ELR (cell line): Measurements from ENCODE around the gene BSN.

Source experiments
- DNase-seq: peaks from one replicate; pipeline ENCODE4 v3.0.0-alpha.2; 2015; ENCODE audit warnings: low read depth

The BSN gene

DNA sequence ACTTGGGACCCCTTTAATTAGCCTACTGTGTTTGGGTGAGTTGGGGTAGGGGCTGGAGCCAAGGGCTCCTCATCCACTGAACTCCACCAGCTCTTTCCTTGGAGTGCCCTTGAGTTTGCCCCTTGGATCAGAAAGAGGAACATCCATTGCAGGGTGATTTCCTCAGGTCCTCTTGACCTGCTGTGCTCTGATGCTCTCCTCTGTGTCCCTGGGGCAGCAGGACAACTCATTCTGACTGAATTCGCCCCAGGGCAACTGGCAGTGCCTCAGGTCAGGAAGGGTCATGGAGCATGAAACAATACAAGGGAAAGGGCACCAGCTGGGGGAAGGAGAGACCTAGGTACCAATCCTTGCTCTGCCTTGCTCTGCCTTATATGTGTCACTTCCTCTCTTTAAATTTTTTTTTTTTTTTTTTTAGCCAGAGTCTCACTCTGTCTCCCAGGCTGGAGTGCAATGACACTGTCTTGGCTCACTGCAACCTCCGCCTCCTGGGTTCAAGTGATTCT lies 47.8 kb downstream of the BSN start:
- peak; percentile 69 for DNase-seq

DNA sequence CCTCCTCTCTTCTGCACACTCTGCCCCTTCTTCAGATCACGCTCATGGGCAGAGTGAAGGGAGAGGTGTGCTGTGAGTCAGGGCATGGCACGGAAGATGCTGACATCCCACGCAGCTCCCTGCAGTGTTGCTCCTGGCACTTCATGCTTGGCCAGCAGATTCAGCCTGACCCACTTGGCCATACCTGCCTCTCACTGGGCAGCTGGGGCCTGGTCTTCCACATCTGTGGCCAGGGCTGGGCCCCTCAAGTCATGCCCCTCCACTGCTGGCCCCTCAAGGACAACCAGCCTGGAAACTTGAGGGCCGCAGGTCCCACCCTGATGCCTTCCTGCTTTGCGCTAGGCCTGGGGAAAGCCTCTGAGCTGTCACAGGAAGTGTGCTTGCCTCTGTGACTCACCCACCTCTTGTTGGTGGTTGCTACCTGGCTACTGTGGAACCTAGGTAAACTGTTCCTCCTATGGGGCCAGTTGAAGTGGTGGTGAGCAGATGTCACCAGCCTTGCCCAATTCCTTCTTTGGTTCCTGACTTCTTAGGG lies 48.7 kb downstream of the BSN start:
- peak; percentile 43 for DNase-seq

DNA sequence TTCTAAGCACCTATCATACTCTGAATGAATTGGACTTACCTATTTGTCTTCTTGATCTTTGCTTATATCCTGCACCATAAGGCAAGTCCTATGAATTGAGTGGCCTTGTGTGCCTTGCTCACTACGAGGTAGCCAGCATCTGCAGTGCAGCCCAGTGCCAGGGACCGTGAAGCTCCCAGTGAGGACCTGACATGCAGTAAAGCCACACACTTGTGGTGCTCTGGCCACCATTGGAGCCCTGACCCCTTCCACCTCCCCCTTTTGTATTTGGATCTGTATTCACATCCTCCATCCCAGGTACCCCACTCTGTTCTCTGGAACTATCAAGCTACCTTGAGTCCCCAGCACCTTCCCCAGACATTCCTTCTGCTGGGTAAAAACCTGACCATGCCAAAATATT lies 52.1 kb downstream of the BSN start:
- no peak for DNase-seq

DNA sequence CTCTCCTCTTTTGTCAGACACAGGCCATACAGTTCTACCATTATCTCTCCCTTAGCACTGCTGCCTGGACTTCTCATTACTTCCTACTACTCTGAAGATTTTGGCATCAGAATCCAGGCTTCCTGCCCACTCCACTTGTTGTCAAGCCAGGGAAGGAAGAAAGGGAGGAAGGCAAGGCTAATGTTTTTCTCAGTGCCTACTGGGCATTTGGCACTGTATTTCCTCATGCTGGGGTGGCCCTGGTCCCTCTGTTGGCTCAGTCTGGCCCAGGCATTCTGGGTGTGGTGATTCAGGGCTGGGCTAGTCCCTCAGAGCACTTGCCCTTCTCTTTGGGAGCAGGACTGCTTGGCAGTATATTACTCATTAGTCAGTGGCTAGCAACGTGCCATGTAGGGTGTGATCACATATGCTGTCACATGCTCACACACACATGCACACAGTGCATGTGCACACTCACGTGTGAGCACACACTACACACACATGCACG lies 52.9 kb downstream of the BSN start:
- peak; percentile 12 for DNase-seq

DNA sequence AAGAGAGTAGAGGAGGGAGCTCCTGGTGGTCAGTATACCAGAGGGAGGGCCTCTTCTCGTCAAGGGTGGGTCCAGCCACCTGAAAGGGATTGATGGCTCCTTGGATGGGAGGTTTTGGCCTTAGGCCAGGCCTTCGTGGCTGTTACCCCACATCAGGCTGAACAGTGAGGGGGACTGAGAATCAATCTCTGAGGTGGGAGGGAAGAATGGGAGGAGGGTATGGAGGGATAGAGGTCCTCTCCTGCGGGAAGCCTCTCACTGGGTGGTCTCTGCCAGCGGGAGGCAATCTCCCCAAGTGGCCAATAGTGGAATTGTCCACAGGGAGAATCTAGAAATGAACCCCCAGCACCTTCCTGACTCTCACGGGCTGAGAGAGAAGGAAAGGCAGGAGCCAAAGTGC lies 53.5 kb downstream of the BSN start:
- peak; percentile 18 for DNase-seq

DNA sequence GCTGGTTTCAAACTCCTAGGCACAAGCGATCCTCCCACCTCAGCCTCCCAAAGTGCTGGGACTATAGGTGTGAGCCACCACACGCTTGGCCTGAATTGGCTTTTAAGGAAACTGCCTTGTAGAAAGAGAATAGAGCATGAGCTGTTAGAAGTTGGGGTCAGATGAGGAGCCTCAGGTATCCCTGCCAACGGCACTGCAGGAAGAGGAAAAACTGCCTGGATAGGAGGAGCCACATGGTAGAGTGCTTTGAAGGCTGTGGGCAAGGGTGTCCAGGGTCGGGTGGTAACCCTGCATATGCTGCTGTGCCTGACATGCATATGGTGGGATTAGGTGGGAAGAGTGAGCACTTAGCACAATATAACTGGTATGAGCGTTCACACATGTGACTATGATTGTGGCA lies 55.0 kb downstream of the BSN start:
- DNase-seq = no peak

DNA sequence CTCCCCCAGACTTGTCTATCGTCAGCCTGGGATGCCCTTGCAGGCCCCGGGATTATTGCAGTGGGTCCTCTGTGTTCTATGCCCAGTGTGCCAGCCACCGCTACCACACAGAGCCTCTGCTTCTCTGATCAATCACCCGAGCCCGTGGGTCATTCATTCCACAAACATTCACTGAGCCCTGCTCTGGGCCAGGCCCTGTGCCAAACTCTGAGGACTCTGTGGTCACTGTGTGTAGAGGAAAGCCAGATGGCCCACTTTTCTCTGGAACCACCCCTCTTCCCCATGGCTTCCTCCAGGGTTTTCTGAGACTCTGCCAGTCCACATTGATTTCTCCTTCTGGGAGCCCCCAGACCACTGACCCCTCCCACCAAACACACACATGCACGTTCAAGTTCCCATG lies 55.5 kb downstream of the BSN start:
- DNase-seq = no peak

DNA sequence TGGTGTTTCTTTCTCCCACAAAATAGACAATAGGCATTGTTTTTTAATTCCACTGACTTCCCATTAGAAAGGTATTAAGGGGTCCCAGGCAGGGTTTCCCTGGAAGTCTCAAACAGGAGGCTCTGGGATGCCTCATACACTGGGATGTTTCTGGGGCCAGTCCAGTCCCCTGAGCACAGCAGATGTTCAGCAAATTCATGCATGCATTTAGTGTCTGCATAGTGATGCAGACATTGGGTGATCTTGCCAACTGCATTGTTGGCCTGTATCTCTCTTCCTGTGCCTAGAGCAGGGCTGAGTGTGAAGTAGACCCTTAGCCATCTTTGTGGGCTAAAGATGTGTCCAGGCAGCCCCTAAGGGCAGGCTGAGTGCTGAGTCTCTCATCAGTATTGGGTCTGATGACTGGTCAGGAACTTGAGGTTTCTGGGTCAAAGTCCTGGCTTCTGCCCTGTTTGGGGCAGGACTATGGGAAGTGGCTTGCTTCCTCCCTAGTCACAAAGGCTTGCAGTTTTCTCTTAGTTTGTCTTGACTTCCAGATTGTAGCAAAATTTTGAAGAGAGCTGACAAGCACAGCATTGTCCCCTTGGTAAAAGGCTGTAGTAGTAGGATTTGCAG lies 56.5 kb downstream of the BSN start:
- peak; percentile 26 for DNase-seq

DNA sequence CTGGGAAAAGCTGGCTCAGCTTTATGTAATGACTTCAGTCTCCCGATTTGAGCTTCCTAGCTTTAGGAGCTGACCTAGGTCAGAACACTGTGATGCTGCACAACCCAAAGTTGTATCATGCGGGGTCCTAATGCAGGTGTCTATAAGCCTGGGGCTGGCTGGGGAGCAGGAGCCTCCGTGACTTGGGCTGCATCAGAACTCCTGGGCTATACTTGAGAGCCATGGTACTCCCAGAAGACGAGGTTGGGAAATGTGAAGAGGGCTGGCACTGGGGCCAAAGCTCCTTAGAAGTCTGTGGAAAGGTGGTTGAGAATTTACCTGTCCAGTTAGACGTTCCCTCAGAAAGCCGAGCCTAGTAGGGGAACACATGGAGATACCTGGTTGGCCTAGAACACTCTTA lies 57.0 kb downstream of the BSN start:
- no peak for DNase-seq

DNA sequence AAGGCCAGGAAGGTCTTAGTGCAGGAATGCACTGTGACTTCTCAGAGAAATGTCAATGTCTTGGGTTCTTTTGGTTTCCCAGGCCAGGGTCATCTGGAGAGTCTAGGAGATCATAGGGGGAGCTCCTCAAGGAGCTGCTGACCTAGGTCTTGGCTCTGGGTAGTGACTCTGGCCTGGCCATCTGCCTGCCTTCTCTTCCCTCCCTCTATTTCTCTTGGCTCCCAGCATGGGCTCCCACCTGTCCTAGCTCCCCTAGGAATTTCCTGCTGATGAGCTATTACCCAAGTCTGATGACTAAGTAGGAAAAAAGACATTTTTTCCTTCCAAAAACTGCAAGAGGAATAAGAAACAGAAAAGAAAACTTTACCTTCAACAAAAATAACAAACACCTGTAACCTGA lies 57.4 kb downstream of the BSN start:
- DNase-seq = no peak

DNA sequence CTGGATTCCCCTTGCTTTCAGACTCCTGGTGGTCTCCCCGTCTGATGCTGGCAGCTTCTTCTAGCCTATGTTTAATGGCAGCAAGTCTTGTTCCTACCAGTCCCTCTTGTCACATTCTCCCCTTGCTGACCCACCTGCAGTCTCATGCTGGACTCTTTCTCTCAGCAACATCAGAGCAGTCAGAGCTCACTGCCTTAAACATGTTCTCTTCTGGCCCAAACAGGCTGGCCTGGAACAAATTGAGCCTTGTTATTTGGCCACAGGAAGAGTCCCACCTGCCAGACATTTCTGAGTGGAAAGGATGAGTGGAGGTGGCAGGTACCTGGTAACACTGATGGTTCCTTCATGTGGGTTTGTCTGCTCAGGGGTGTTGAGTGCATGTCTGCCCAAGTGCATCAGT lies 60.7 kb downstream of the BSN start:
- DNase-seq = no peak

DNA sequence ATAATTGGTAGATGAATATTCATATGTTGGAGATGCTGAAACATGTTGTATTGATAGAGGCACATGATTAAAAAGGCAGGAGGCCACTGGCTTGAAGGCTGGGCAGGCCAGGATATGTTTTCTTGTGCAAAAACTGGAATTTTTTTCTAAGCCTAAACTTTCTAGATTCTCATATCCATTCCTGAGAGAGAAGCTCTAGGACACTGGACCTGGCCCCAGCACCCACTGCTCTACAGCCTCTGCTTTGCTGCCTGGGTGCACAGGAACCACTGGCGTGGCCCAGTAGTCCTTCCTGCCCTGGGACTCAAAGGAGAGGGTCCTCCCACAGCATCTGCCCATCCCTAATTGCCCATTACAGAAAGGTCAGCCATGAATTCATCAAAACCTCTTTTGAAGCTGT lies 61.8 kb downstream of the BSN start:
- no peak for DNase-seq

DNA sequence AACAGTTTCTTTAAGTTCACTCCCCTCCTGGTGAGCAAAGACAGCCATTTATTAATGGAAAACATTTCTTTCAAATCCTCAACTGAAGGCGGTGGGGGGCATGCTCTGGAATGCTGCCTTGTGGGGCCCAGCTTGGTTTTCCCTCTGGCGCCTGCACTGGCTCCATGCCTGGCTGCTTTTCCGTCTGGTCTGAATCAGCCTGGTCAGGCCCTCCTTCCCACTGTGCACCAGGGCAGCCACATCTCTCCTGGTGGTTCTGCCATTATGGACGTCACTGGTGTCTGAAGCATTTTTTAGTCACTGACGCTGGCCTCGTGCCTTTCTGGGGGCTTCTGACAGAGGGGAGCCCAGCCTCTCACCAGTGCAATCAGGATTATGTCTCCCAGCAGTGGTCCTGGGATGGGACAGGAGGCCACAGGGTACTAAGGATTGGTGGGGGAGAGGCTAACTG lies 62.2 kb downstream of the BSN start:
- DNase-seq = peak; percentile 26

DNA sequence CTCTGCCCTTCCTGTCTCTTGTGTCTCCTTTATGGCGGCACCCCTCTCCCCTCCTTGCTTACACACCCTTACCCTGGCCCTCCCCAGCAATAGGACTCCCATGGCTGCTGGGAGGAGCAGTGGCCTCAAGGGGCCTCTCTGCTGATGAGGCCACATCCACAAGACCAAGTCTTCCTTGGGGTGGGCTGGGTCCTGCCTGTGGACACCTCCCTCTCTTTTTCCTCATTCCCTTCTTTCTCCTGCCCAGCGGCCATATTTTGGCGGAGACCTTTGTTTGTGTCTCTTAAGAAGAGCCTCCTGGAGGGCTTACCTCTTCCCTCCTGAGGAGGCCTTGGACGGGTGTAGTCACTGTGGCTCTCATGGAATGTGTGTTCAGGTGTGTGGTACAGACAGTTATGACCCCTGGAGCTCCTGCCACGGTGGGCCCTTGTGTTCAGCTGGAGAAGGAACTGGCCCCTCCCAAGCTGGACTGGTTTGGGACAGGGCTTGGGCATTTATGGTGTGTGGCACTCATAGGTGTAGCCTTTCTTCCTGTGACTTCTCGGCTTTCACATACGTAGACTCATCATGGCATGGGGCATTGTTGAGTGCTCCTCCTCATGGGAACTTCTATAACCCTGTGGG lies 63.2 kb downstream of the BSN start:
- no peak for DNase-seq

DNA sequence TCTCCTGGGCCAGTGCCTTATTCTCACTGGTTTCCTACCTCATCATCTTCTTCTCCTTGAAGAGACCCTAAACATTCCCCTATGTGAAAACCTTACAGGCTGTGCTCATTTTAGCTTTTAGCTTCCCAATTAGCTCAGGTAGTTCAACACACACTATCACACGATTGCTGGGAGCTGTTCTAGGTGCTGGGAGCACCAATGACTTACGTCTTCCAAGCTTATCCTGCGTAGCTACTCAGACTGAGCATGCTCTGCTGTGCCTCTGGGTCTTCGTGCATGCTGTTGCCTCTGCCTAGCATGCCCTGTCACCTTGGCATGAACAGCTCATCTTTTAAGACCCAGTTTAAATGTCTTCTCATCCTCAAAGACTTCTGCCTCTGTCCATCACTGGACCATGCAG lies 64.1 kb downstream of the BSN start:
- no peak for DNase-seq

DNA sequence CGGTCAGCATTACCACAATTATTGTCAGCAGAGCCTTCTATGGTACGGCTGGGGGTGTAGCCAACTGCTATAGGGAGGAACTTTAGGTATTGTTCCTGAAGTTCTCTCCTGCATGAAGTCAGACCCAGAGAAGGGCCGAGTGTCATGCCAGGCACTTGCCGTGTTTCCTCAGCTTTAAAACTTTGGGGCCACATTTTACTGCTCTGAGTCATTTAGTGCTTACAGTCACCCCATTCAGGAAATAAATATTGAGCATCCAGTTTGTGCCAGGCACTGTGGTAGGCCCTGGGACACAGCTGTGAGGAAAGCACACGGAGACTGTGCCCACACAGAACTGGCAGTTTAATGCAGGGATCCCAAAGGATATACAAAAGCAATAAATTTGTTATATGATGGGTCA lies 65.4 kb downstream of the BSN start:
- DNase-seq = peak; percentile 47

DNA sequence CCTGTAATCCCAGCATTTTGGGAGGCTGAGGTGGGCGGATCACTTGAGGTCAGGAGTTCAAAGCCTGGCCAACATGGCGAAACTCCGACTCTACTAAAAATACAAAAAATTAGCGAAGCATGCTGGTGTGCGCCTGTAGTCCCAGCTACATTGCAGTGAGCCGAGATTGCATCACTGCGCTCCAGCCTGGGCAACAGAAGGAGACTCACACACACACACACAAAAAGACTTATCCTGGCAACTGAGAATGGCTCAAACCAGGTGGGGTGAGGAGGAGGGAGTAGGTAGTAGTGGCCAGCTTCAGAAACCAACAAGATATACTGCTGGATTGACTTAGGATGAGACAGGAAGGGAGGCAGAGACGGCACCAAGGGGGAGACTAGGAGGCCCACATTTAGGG lies 66.5 kb downstream of the BSN start:
- DNase-seq = no peak

DNA sequence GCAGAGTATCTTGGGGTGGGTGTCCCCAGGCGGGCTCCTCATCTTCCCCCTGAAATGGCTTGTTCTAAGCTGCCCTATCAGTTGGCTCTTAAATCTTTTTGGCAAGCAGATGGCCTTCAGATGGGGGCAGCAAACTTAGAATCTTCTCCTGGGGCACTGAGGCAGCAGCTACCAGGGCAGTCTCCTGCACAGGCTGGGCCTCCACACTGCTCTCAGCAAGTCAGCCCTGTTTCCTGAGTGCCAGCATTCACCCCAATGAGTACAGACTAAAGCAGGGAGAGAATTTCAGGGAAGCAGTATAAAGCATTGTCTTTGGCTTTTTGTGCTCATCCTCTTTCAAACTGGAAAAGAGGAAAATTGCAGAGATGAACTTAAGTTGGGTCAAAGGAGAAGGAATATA lies 68.8 kb downstream of the BSN start:
- DNase-seq = no peak

DNA sequence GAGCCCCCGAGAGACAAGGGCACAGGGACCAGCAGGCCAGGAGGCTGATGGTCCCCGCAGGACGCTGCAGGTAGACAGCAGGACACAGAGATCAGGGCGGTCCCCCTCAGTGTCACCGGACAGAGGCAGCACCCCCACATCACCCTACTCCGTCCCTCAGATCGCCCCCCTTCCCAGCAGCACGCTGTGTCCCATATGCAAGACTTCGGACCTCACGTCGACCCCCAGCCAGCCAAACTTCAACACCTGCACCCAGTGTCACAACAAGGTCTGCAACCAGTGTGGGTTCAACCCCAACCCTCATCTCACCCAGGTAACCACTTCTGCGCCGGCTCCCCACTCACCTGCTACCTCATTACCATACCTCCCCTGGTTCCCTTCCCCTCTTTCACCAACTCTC lies 70.8 kb downstream of the BSN start:
- DNase-seq = no peak

DNA sequence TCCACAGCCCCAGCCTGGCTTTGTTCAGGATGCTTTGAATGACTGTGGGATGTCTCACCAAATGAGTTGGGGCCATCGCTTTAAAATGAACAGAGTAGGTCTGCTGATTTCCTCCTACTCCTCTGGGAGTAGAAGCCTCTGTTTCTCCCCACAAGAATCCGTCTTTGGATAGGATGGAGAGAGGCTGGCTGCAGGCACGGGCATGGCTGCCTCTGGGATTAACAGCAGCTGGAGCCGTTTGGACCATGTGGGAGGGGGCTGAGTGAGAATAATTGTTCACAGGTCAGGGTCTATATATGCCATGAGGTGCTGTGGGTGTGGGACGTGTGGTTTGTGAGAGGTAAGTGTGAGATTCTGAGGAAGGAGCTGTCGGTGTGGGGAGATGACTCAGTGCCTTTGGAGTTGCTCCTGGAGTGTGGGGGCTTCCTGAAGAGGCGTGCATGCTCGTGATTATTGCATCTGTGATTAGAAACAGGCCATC lies 71.9 kb downstream of the BSN start:
- peak; percentile 42 for DNase-seq

DNA sequence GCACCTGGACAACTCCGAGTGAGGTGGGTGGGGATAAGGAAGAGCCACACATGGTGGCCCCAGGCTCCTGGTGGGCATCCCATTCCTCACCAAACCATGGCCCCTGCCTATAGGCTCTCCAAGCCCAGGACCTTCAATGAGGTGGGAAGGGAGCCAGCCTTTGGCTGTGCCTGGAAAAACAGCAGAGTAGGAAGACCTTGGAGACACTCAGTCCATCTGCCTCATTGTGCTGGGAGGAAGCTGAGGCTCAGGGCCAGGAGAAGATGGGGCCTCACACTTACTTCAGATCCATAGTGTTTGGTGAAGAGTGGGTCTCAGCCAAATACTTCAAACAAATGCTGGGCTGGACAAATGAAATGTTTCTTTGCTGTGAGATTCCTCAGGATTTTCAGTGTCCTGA lies 72.5 kb downstream of the BSN start:
- no peak for DNase-seq

DNA sequence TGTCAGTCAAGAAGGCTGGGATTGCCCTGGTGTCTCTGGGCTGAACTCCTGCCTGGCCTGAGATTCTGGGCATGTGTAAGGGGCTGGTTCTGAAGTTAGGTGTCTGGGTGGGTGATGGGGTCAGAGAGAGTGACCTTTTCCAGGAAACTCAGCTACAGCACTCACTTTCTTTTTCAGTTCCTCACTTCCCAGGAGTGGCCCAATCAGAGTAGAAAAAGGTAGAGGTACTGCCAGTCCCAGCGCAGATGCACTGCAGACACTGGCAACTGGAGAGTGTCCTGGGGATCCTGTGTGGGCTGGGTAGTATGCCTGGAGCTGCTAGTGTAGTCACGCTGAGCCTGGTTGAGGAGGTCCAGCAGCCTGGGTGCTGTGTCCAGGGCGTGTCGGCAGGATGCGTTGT lies 73.4 kb downstream of the BSN start:
- DNase-seq = no peak

DNA sequence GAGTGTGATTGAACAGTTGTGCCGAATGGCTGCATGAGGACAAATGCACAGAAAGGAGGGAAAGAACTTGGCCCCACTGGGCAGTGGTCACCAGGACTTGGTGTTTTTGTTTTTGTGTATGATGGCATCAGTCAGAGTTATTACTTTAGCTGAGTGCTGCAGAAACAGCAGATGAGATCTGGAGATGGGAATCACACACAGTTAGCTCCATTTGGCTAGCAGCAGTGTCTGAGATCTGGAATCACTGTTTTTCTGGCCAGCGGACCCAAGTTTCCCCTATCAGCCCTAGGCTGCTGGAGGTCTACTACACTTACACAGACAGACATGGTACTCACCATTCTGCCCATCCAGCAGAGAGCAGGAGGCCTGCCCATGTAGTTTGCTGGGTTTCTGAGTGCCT lies 74.0 kb downstream of the BSN start:
- no peak for DNase-seq

DNA sequence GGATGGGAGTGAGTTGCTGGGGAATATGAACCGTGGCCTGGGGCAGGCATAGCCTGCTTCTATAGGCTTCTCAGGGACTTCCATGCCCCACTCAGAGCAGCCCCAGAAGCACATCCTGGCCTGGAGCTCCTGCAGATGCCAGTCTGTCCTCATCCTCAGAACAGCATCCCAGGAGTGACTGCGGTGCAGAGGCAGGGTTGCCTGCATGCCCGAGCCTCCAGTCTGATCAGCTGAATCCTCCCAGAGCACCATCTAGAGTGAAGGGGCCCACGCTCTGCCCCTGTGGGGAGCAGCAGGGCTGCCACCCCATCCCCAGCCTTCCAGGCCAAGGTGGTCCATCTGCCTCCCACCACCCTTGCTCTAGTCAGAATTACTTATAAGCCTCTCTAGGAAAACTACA lies 75.2 kb downstream of the BSN start:
- DNase-seq = no peak
